DOHH2 (cell line): Measurements from ENCODE around the gene DUOXA2.
A peak's percentile ranks its signal among the peaks of the same experiment; 100 is the strongest.
"Not testable (repeated sequence)": the region's sequence is repeated elsewhere in the genome, so short reads cannot be mapped to it uniquely, and the experiment has no call there.

Experiments
- H3F3A ChIP-seq: fragments of 200-600 bp; sonication (generic), shearing (Covaris generic); 2 replicates; pipeline ENCODE4 v1.6.0; 2016; ENCODE audit warnings: antibody characterized with exemption, mild to moderate bottlenecking; ENCODE audit not compliant: control insufficient read depth, insufficient read depth
- H3K27ac ChIP-seq: fragments of 200-600 bp; sonication (generic); 2 replicates; pipeline ENCODE4 v1.5.1; 2014; ENCODE audit warnings: low read depth, mild to moderate bottlenecking, low read length, moderate library complexity
- H3K27me3 ChIP-seq: fragments of 200-600 bp; sonication (generic); 2 replicates; pipeline ENCODE4 v1.6.1; 2014; ENCODE audit warnings: mild to moderate bottlenecking, low read length, mixed read lengths; ENCODE audit not compliant: control insufficient read depth
- H3K36me3 ChIP-seq: fragments of 200-600 bp; sonication (generic); 2 replicates; pipeline ENCODE4 v1.6.1; 2014; ENCODE audit warnings: mild to moderate bottlenecking, low read length, moderate library complexity, mixed read lengths; ENCODE audit not compliant: control insufficient read depth
- H3K4me1 ChIP-seq: fragments of 200-600 bp; sonication (generic); 2 replicates; pipeline ENCODE4 v1.6.1; 2014; ENCODE audit warnings: mild to moderate bottlenecking, low read length, mixed read lengths; ENCODE audit not compliant: control insufficient read depth
- H3K4me2 ChIP-seq: fragments of 200-600 bp; sonication (generic); 2 replicates; pipeline ENCODE4 v1.6.0; 2014; ENCODE audit warnings: mild to moderate bottlenecking, low read length, moderate library complexity
- H3K4me3 ChIP-seq: fragments of 200-600 bp; sonication (generic); 2 replicates; pipeline ENCODE4 v1.5.1; 2014; ENCODE audit warnings: mild to moderate bottlenecking, low read length, mixed read lengths
- H3K79me2 ChIP-seq: fragments of 200-600 bp; sonication (generic); 2 replicates; pipeline ENCODE4 v1.6.1; 2014; ENCODE audit warnings: mild to moderate bottlenecking, low read length, mixed read lengths; ENCODE audit not compliant: control insufficient read depth
- H3K9me2 ChIP-seq: fragments of 200-600 bp; sonication (generic); replicated peaks from 2 replicates; pipeline ENCODE4 v1.6.1; 2014; ENCODE audit warnings: mild to moderate bottlenecking, low read length, mixed read lengths; ENCODE audit not compliant: control insufficient read depth
- H3K9me3 ChIP-seq: fragments of 200-600 bp; sonication (generic); 2 replicates; pipeline ENCODE4 v1.6.1; 2014; ENCODE audit warnings: antibody characterized with exemption, low read length, mixed read lengths; ENCODE audit not compliant: control insufficient read depth, insufficient read depth
- H4K20me1 ChIP-seq: fragments of 200-600 bp; sonication (generic); 2 replicates; pipeline ENCODE4 v1.6.0; 2014; ENCODE audit warnings: low read depth, mild to moderate bottlenecking, antibody characterized with exemption, low read length, moderate library complexity; ENCODE audit not compliant: control insufficient read depth, insufficient read depth
- EZH2phosphoT487 ChIP-seq: fragments of 200-600 bp; sonication (generic); IDR thresholded peaks from 2 replicates; pipeline ENCODE4 v1.6.1; 2017; ENCODE audit warnings: borderline replicate concordance, mild to moderate bottlenecking, antibody characterized with exemption, low read length, moderate library complexity, mixed read lengths
- TF ChIP-seq, protein P1 (sequence below): fragments of 200-600 bp; sonication (generic); IDR thresholded peaks from one replicate; pipeline ENCODE4 v1.5.1; 2014; ENCODE audit warnings: antibody characterized with exemption, mild to moderate bottlenecking, low read depth, low read length; ENCODE audit not compliant: poor library complexity, severe bottlenecking

The DUOXA2 gene

GRCh38 chr15:45134682-45135604 is 20.8 kb downstream of the DUOXA2 start:
- H3K4me2 ChIP-seq = no peak overlapping the region
- no peak overlapping the region for H3K4me3 ChIP-seq

GRCh38 chr15:45135705-45136377 is 21.7 kb downstream of the DUOXA2 start:
- not testable (repeated sequence) for H3F3A ChIP-seq, H3K79me2 ChIP-seq, H3K9me3 ChIP-seq, H3K4me2 ChIP-seq, H3K4me3 ChIP-seq, H3K36me3 ChIP-seq, H4K20me1 ChIP-seq, H3K4me1 ChIP-seq, H3K27ac ChIP-seq, H3K27me3 ChIP-seq, H3K9me2 ChIP-seq

More at GRCh38 chr15:45134682-45135604, 20.8 kb downstream of the DUOXA2 start:
- Histone ChIP-seq H4K20me1 (no peaks in the 10 kb centered on the region), H3K79me2 (no peaks in the 10 kb centered on the region), H3K4me1 (no peaks in the 10 kb centered on the region), H3K36me3 (no peaks in the 10 kb centered on the region), H3K27ac (no peak overlapping the region), H3K9me3 (no peaks in the 10 kb centered on the region), H3F3A (no peaks in the 10 kb centered on the region), H3K27me3 (peaks cover 3% of the 10 kb centered on the region), H3K9me2 (no peaks in the 10 kb centered on the region)
- no peak for TF ChIP-seq EZH2phosphoT487
- TF ChIP-seq, protein P1, sequence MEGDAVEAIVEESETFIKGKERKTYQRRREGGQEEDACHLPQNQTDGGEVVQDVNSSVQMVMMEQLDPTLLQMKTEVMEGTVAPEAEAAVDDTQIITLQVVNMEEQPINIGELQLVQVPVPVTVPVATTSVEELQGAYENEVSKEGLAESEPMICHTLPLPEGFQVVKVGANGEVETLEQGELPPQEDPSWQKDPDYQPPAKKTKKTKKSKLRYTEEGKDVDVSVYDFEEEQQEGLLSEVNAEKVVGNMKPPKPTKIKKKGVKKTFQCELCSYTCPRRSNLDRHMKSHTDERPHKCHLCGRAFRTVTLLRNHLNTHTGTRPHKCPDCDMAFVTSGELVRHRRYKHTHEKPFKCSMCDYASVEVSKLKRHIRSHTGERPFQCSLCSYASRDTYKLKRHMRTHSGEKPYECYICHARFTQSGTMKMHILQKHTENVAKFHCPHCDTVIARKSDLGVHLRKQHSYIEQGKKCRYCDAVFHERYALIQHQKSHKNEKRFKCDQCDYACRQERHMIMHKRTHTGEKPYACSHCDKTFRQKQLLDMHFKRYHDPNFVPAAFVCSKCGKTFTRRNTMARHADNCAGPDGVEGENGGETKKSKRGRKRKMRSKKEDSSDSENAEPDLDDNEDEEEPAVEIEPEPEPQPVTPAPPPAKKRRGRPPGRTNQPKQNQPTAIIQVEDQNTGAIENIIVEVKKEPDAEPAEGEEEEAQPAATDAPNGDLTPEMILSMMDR = no peak

DNA sequence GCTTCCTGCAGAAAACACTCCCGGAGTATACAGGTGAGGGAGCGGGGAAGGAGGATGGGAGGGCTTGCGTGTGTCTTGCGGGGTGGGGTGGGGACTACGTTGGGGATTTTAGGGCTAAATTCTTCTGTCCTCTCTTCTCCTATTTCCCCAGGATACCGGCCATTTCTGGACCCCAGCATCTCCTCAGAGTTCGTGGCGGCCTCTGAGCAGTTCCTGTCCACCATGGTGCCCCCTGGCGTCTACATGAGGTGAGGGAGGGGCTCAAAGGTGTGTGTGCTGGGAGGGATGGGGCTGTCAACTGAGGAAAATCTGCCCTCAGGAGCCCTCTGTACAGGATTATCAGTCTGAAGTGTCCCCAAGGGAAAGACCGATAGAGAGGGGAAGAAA is 22.2 kb downstream of the DUOXA2 start:
- Histone ChIP-seq H3K4me1 (no peaks in the 10 kb centered on the region), H3K36me3 (no peaks in the 10 kb centered on the region), H3K9me3 (no peaks in the 10 kb centered on the region), H4K20me1 (no peaks in the 10 kb centered on the region), H3K27me3 (peaks cover 3% of the 10 kb centered on the region), H3K9me2 (no peaks in the 10 kb centered on the region), H3K4me2 (no peak overlapping the region), H3K79me2 (no peaks in the 10 kb centered on the region), H3F3A (no peaks in the 10 kb centered on the region), H3K4me3 (no peak overlapping the region), H3K27ac (no peak overlapping the region)
- no peak for TF ChIP-seq EZH2phosphoT487
- TF ChIP-seq, protein P1 = peak; percentile 23

- no peaks in the 10 kb centered on the region for H3K4me1 ChIP-seq
- no peaks in the 10 kb centered on the region for H4K20me1 ChIP-seq
- no peaks in the 10 kb centered on the region for H3F3A ChIP-seq
- no peaks in the 10 kb centered on the region for H3K36me3 ChIP-seq
- no peak overlapping the region for H3K4me2 ChIP-seq
- no peaks in the 10 kb centered on the region for H3K9me2 ChIP-seq
- no peaks in the 10 kb centered on the region for H3K79me2 ChIP-seq
- H3K27me3 ChIP-seq = no peaks in the 10 kb centered on the region; the same call in none of the 2 replicates
- H3K4me3 ChIP-seq = no peak overlapping the region
- H3K27ac ChIP-seq = no peak overlapping the region
- TF ChIP-seq EZH2phosphoT487 = no peak
- TF ChIP-seq, protein P1 = no peak
- H3K9me3 ChIP-seq = no peaks in the 10 kb centered on the region
These were observed 23.6 kb downstream of the DUOXA2 start for GRCh38 chr15:45137703-45138102.
